Chondrocyte (in vitro differentiated cells): ENCODE data around the gene SNN. TPM values are rescaled to one million over a fixed set of nuclear protein-coding genes. Genes with fewer than 3 reads are reported as not detected.

ENCODE experiments used
- DNase-seq: peaks from one replicate; pipeline ENCODE4 v3.0.0; 2021; ENCODE audit warnings: mixed read lengths, low spot score
- H3K27ac Mint-ChIP-seq: one replicate; pipeline ENCODE4 v1.8.0; 2021; ENCODE audit warnings: mild to moderate bottlenecking, moderate library complexity, mixed read lengths; ENCODE audit not compliant: unreplicated experiment
- H3K27me3 Mint-ChIP-seq: 2 replicates; pipeline ENCODE4 v1.8.0; 2021; ENCODE audit warnings: low read depth, mixed read lengths
- H3K36me3 Mint-ChIP-seq: 2 replicates; pipeline ENCODE4 v1.8.0; 2021; ENCODE audit warnings: low read depth, mixed read lengths
- H3K4me1 Mint-ChIP-seq: 2 replicates; pipeline ENCODE4 v1.8.0; 2021; ENCODE audit warnings: low read depth, mild to moderate bottlenecking, mixed read lengths
- H3K4me3 Mint-ChIP-seq: one replicate; pipeline ENCODE4 v1.8.0; 2021; ENCODE audit warnings: mild to moderate bottlenecking, moderate library complexity, mixed read lengths; ENCODE audit not compliant: unreplicated experiment
- H3K9me3 Mint-ChIP-seq: 2 replicates; pipeline ENCODE4 v1.8.0; 2021; ENCODE audit warnings: low read depth, mixed read lengths
- CTCF ChIP-seq: fragments of 200-600 bp; sonication (generic); IDR thresholded peaks from 2 replicates; pipeline ENCODE4 v1.5.0; 2021; ENCODE audit warnings: antibody characterized with exemption, mild to moderate bottlenecking, moderate library complexity
- total RNA-seq: library from RNA; stranded (reverse); gene quantifications from 3 replicates; pipeline ENCODE4 v1.2.1, GENCODE V29; 2021

Gene SNN
- total RNA-seq, 1 donor from 2014 or later, result 15.3 TPM

GRCh38 chr16:11627292-11627663 is 41.0 kb upstream of the SNN start:
- Mint-ChIP-seq H3K27me3 (no peaks in the 10 kb centered on the region), H3K4me3 (no peak overlapping the region), H3K36me3 (no peaks in the 10 kb centered on the region), H3K9me3 (no peaks in the 10 kb centered on the region), H3K4me1 (peaks cover 68% of the 10 kb centered on the region), H3K27ac (peak overlapping the region; percentile 91)
- no peak for DNase-seq
- no peak for TF ChIP-seq CTCF

GRCh38 chr16:11627822-11628457 is 40.3 kb upstream of the SNN start:
- no peak for TF ChIP-seq CTCF
- H3K9me3 Mint-ChIP-seq, result no peaks in the 10 kb centered on the region
- H3K36me3 Mint-ChIP-seq, result no peaks in the 10 kb centered on the region
- peaks cover 70% of the 10 kb centered on the region for H3K4me1 Mint-ChIP-seq
- DNase-seq, result no peak
- no peaks in the 10 kb centered on the region for H3K27me3 Mint-ChIP-seq
- H3K27ac Mint-ChIP-seq, result peak overlapping the region; percentile 91
- H3K4me3 Mint-ChIP-seq, result no peak overlapping the region

GRCh38 chr16:11629071-11630030 is 38.9 kb upstream of the SNN start:
- DNase-seq, result no peak
- H3K36me3 Mint-ChIP-seq, result no peaks in the 10 kb centered on the region
- H3K27me3 Mint-ChIP-seq, result no peaks in the 10 kb centered on the region
- H3K4me1 Mint-ChIP-seq, result peaks cover 80% of the 10 kb centered on the region
- no peak overlapping the region for H3K4me3 Mint-ChIP-seq
- no peak for TF ChIP-seq CTCF
- H3K9me3 Mint-ChIP-seq, result no peaks in the 10 kb centered on the region
- H3K27ac Mint-ChIP-seq, result peak overlapping the region; percentile 60

GRCh38 chr16:11630046-11630767 is 38.0 kb upstream of the SNN start:
- no peak for DNase-seq
- peaks cover 77% of the 10 kb centered on the region for H3K4me1 Mint-ChIP-seq
- peak overlapping the region; percentile 32 for H3K27ac Mint-ChIP-seq
- H3K27me3 Mint-ChIP-seq, result no peaks in the 10 kb centered on the region
- no peak for TF ChIP-seq CTCF
- H3K4me3 Mint-ChIP-seq, result no peak overlapping the region
- H3K36me3 Mint-ChIP-seq, result no peaks in the 10 kb centered on the region
- H3K9me3 Mint-ChIP-seq, result no peaks in the 10 kb centered on the region

GRCh38 chr16:11630768-11631056 is 37.5 kb upstream of the SNN start:
- Mint-ChIP-seq H3K36me3 (no peaks in the 10 kb centered on the region), H3K4me3 (no peak overlapping the region), H3K9me3 (no peaks in the 10 kb centered on the region), H3K27me3 (no peaks in the 10 kb centered on the region), H3K4me1 (peaks cover 72% of the 10 kb centered on the region), H3K27ac (peak overlapping the region; percentile 32)
- DNase-seq, result no peak
- TF ChIP-seq CTCF, result no peak
